Stimulated activated CD4-positive, alpha-beta T cell treated with anti-CD3 and anti-CD28 coated beads, Interleukin-15, amount 100 ng/mL, for 48 hours (primary cell): ENCODE measurements around the gene NLN.
"Not testable (repeated sequence)": the region's sequence is repeated elsewhere in the genome, so short reads cannot be mapped to it uniquely, and the experiment has no call there.

ENCODE experiments used
- DNase-seq, 2 donors: peaks; one replicate each; pipeline ENCODE4 v3.0.0-alpha.2; 2020; ENCODE audit warnings: low read depth in 2 of 2

NLN gene

DNA sequence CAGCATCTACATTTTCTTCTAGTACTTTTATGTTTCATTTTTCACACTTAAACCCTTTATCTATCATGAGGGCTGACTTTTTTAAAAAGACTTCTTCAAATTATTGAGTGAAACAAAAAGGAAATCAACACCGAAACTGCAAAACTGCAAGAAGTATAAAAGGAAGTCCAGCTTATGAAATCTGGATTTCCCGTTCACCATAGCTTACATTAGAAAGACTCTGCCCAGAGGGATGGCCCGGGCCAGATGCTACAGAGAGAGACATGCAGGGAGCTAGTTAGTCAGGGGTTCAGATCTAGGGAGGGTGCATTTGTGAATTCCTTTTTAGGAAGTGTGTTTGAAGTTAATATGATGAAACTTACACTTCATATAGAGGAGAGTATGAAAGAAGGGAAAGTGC, 10.0 kb downstream of the NLN start:
- not testable (repeated sequence) for DNase-seq

DNA sequence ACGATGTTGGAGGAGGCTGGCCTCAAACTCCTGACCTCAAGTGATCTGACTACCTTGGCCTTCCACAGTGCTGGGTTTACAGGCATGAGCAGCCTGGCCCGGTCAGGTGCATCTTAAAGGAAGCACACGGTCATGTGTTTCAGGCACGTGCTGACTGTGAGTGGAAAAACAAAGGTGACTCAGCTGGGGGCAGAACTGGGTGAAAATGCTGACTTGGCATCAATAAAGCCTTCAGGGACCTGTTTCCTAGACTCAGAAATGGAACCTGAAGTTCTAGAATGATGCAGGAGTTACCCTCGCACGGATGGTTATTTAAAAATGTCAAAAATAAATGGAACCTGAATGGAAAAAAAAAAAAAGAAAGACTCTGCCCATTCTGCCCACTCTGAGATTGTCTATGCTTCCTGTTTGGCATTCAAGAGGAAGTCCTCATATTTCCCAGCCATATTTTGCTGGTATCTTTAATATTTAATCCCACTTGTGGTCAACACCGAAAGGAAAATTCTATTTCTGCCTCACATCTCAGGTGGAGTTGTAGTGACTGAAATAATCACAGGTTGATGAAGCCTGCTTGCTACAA, 12.3 kb downstream of the NLN start:
- DNase-seq, result not testable (repeated sequence)

DNA sequence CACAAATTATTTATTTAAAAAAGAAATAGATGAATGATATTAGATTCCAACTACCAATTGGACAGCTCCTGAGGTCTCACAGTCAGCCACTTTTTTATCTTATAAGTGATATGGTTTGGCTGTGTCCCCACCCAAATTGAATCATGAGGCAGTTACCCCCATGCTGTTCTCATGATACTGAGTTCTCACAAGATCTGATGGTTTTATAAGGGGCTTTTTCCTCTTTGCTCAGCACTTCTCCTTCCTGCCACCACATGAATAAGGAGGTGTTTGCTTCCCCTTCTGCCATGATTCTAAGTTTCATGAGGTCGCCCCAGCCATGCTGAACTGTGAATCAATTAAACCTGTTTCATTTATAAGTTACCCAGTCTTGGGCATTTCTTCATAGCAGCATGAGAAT, 12.9 kb downstream of the NLN start:
- DNase-seq, result no peak

DNA sequence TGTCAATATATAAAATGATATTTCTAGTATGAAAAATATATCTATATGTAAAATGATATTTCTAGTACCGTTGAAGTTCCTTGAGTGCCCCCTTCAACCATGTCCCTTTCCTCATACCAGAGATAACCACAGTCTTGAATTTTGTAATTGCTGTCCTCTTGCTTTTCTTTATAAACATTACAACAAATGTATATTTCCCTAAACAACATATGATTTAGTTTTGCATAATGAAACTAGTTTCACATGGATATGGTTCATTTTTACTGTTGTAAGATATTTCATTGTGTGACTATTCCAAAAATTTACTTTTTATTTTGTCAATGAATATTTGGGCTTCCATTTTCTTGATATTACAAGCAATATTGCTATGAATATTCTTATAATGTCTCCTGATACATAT, 14.0 kb downstream of the NLN start:
- DNase-seq, result no peak

DNA sequence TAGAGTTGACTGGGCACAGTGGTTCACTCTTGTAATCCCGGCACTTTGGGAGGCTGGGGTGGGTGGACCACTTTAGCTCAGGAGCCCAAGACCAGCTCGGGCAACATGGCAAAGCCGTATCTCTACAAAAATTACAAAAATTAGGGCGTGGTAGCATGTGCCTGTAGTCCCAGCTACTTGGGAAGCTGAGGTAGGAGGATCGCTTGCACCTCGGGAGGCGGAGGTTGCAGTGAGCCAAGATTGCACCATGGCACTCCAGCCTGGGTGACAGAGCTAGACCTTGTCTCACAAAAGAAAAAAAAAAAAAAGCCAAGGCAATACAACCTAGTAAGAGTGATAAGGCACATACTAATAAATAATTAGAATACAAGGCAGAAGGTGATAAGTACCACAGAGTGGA, 15.8 kb downstream of the NLN start:
- no peak for DNase-seq

DNA sequence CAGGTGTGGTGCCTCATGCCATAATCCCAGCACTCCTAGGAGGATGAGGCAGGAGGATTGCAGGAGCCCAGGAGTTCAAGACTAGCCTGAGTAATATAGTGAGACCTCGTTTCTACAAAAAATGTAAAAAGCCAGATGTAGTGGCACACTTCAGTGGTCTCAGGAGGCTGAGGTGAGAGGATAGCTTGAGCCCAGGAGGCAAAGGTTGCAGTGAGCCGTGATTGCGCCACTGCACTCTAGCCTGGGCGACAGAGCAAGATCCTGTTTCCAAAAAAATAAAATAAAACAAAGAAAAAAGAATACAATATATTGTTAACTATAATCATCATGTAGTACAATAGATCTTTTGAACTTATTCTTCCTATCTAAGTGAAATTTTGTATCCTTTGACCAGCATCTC, 16.3 kb downstream of the NLN start:
- no peak for DNase-seq

DNA sequence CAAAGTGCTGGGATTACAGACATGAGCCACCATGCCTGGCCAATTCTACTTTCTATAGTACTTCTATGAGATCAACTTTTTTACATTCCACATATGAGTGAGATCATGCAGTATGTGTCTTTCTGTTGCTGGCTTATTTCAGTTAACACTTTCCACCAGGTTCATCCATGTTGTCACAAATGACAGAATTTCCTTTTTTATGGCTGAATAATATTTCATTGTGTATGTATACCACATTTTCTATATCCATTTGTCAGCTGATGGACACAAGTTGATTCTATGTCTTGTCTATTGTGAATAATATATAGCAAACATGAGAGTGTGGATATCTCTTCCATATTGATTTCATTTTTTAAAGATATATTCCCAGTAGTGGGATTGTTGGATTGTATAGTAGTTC, 17.2 kb downstream of the NLN start:
- no peak for DNase-seq

DNA sequence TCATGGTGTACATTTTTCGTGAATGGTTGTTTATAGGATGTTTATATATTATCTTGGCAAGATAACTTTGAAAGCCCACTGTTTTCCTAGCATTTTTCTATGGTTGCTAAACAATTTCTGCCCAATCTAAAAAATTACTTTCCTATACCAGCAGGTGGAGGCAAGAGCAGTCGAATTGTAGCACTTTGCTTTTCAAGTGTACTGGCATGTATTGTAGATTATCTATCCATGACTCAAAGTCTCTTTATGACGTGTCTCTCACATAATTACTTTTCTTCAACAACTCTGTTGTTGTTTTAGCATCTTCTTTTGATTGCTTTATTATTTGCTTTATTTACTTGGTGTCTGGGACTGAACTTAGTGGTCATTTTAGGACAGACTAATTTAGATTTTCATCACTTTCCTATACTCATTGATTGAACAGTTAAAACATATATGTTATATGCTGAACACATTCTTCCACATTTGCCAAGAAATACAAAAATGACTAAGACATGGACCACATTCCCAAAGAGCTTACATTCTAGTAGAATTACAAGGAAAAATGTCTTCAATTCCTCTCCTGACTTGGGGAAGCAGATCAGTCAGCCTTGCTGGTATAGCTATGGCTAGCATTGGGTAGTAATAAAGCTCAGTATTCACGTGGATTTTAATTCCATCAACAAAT, 20.7 kb downstream of the NLN start:
- no peak for DNase-seq

DNA sequence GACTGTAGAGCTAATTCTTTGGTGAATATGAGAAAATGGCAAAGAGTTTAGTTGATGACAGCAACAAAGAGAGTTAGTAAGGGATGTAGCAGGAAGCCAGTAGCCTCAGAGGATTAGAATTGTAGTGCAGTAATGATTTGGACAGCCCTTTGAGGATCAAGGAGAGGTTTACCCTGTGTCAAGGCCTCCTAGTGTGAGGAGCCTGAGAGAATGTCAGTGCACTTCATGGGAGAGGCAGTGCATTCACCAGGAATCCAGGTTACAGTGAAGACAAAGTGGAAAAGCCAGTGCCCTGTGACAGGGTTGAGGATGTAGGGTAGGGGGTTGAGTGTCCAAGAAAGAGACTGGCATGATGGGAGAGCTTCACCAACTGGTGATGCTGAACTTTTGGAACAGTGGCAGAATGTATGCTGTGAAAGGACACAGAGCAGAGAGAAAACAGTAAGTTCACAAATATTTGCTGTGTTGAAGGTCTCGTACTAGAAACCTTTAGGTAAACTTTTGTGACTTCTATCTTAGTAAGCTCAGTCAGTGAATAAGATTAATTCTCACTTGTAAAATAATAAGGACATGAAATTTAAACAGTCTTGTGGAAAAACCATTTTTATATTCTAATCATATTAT, 27.3 kb downstream of the NLN start:
- DNase-seq, result no peak

DNA sequence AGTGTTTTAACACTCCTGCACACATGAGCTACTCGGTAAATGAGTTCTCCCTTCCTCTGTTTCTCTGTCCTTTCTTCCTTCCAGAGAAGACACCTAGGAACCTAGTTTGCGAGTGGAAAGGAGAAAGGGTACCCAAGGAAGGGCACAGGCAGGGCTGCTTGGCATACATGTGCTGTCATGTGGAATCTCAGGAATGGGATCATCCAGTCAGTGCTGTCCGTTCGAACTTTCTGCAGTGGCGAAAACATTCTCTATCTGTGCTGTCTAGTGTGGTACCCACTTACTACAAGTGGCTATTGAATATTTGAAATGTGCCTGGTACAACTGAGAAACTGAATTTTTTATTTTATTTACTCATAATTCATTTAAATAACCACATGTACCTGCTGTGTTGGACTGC, 28.0 kb downstream of the NLN start:
- DNase-seq, result no peak

DNA sequence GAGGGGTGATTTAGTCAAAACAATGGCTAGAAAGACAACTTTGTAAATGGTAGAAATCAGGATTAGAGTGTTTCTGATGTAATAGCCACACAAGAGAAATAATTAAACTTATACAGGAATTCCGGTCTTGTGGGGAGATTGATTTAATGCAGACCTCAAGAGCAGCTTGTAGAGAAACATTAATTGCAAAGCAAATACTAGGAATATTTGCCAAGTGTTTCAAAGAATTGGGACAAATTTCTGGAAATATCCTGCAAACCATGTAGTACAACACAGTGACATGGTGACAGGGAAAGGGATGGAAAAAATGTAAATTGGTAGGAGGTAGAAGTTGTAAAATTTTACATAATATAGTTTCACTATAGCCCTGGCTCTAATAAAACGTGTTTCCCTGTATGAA, 28.9 kb downstream of the NLN start:
- DNase-seq, result no peak

DNA sequence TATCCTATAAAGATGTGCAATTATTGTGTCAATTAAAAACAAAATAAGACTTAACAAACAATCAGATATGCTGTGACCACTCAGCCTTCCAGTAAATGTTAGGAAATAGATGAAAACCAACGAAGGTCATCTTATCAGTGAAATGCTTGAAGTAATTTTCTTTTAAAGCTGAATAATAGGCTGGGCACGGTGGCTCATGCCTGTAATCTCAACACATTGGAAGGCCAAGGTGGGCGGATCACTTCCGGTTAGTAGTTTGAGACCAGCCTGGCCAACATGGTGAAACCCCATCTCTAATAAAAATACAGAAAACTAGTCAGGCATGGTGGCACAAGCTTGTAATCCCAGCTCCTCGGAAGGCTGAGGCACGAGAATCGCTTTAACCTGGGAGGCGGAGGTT, 31.2 kb downstream of the NLN start:
- no peak for DNase-seq

DNA sequence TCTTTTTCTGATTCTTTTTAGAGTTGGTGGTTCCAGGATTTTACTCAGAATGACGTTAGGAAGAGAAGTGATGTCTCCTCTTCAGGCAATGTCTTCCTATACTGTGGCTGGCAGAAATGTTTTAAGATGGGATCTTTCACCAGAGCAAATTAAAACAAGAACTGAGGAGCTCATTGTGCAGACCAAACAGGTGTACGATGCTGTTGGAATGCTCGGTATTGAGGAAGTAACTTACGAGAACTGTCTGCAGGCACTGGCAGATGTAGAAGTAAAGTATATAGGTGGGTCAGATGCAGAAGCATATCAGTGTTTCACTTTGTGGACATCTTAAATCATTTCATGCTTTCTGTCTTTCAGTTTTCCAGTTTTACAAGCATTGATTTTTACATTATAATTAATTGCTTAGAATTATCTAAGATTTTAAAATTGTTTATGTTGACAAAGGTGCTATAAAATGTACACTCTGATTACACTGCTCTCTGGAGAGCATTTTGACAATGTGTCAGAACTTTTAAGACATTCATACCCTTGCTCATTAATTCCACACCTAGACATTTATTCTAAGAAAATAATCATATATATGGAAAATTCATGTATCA, 36.6 kb downstream of the NLN start:
- no peak for DNase-seq

DNA sequence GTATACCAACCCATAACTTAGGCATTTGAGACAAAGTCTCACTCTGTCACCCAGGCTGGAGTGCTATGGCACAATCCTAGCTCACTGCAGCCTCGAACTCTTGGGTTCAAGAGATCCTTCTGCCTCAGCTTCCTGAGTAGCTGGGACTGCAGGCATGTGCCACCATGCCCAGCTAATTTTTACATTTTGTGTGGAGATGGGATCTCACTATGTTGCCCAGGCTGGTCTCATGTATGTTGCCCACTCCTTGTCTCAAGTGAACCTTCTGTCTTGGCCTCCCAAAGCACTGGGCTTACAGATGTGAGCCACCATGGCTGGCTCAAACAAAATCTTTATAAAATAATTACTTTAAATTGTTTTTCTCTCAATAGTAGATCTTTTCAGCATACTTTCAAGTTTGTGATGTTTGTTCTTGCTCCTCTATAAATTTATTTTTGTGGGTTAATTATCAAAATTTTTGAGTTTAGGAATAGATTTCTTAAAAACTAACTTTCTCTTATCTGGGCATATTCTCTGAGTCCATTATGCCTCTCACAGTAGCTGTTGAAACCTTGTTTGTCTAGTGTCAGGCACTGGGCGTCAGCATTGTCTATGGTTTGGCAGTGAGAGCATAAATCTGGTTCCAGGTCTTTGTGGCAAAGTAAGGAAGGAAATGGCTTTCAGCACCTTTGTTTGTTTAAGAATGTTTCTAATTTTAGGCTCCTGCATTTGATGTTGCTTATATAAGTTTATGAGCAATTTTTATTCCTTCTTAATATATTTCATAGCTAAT, 38.7 kb downstream of the NLN start:
- DNase-seq, result no peak

DNA sequence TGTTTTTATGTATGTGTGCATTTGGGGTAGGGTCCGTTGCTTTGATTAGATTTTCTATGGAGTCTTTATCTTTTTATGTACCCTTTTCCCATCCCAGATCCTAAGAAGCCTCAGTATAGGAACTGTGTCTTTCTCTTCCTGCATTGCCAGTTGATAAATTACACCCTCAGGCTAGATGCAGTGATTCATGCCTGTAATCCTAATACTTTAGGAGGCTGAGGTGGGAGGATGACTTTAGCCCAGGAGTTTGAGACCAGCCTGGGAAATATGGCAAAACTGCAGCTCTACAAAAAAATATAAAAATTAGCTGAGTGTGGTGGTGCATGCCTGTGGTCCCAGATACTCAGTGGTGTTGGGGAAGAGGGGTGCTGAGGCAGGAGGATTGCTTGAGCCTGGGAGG, 40.2 kb downstream of the NLN start:
- DNase-seq, result no peak

DNA sequence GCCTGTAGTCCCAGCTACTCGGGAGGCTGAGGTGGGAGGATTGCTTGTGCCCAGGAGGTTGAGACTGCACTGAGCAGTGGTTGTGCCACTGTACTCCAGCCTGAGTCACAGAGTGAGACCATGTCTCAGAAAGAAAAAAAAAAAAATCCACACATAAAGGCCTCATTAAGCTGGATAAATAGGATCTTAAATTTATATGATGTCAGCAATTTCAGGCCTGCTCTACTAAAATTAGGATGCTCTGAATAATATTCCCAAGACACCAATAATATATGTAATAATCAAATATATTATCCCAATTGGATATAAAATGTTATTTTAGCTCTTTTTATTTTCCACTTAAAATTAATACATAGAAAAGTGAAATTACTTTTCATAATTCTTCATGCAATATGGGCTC, 43.6 kb downstream of the NLN start:
- no peak for DNase-seq

DNA sequence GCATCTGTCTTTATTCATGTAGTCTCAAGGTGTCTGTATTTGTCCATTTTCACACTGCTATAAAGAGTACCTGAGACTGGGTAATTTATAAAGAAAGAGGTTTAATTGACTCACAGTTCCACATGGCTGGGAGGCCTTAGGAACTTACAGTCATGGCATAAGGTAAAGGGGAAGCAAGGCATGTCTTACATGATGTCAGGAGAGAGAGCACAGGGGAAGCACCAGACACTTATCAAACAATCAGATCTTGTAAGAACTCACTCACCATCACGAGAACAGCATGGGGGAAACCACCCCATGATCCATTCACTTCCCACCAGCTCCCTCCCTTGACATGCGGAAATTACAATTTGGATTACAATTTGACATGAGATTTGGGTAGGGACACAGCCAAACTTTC, 44.2 kb downstream of the NLN start:
- DNase-seq, result no peak

DNA sequence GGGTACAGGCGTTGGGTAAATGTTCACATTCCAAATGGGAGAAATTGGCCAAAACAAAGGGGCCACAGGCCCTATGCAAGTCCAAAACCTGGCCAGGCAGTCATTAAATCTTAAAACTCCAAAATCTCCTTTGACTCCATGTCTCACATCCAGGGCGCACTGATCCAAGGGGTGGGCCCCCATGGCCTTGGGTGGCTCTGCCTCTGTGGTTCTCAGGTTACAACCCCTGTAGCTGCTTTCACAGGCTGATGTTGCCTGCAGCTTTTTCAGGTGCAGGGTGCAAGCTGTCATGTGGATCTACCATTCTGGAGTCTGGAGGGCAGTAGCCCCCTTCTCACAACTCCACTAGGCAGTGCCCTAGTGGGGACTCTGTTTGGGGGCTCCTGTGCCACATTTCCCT, 44.8 kb downstream of the NLN start:
- no peak for DNase-seq

DNA sequence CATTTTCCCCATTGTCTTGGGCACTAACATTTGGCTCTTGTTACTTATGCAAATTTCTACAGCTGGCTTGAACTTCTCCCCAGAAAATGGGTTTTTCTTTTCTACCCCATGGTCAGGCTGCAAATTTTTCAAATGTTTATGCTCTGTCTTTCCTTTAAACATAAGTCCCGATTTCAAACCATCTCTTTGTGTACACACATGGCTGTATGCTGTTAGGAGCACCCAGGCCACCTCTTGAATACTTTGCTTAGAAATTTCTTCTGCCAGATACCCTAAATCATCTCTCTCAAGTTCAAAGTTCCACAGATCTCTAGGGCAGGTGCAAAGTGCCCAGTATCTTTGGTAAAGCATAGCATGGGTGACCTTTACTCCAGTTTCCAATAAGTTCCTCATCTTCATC, 45.6 kb downstream of the NLN start:
- no peak for DNase-seq

DNA sequence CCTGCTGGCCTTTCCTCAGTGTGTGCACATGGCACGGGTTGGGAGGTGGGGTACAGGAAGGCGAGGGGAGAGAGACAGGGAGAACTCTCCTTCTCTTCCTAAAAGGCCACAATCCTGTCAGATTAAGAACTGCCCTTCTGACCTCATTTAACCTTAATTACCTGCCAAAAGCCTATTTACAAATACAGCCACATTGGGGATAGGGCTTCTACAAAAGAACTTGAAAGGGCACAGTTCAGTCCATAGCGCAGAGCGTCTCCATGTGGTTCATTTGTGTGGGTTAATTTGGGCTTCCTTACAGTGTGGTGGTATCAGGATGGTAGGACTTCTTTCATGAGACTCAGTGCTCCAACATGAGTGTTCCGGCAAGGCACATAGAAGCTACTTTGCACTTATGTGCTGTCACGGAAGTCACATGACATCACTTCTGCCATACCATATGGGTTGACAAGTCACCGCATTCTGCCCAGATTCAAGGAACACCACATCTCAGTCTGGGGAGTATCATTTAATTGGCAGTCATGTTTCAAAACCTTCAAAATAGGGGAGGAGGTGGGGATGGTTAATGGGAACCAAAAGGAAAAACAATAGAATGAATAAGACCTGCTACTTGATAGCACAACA, 46.8 kb downstream of the NLN start:
- DNase-seq, result no peak

DNA sequence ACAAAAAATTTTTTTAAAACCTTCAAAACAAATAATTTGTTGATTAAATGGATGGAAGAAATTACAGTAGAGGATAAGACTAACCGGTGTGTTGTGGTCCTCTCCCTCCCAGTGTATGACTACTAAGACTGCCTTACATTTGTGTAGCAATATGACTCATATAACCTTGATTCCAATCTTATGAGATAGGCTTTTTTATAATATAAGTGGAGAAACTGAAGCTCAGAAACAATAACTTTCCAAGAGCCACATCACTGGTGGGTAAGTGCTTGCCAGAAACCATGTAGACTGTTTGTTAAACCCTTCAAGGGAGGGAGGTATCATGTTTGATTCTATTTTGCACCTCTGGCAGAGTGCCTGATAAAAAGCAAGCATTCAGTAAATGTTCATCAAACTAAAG, 47.5 kb downstream of the NLN start:
- DNase-seq, result no peak

DNA sequence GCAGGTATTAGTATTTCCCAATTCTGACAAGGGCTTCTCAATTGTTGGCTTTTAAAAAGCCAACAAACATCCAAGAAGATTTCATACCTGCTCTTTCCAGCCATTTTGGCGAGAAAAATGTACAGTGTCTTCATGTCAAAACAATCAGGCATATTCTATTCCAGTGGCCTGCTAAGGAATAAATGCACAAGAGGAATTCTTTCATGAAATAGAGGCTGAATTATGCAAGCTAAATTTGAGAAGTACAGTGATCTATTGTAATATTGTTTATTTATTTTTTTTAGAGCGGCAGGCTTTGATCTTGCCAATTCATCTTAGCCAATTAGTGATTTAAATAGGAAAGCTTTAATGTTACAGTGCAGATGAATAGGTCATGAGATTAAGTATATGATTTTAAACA, 49.3 kb downstream of the NLN start:
- DNase-seq, result no peak
